Fibroblast of lung (primary cell): ENCODE results near the gene MAP2K6.

Experiments used
- CTCF ChIP-seq, 2 donors: IDR thresholded peaks in 1 of 2; conservative IDR thresholded peaks in 1 of 2; 1 replicate in 1 of 2; 2 replicates in 1 of 2; pipeline ENCODE4 v1.5.1; 2011 to 2012; ENCODE audit warnings: low read length in 2 of 2, control low read depth in 1 of 2, inconsistent platforms in 1 of 2, low read depth in 1 of 2, mild to moderate bottlenecking in 1 of 2
- EZH2 ChIP-seq: IDR thresholded peaks from 2 replicates; pipeline ENCODE4 v1.5.1; 2012; ENCODE audit warnings: low read length, control low read depth, mild to moderate bottlenecking; ENCODE audit errors: missing control alignments

- TF ChIP-seq CTCF (conservative IDR thresholded peaks at IDR 0.05 in 1 of 2, IDR thresholded peaks at IDR 0.05 in 1 of 2; ENCODE audit: low read depth in 1 of 2, low read length in 2 of 2) (no peak), EZH2 (no peak)
These were observed 3.8 kb upstream of the MAP2K6 start for GRCh38 chr17:69410671-69411070.
